HepG2 (cell line): Measurements from ENCODE around the gene ZNF30. TPM values are rescaled to one million over a fixed set of nuclear protein-coding genes. Genes with fewer than 3 reads are reported as not detected.

Source experiments
- ATAC-seq: fragments of 200-7000 bp; cut with Tn5 transposase; 3 replicates; pipeline ENCODE4 v1.9.1; 2020; ENCODE audit warnings: mild to moderate bottlenecking, moderate library complexity
- BruUV-seq: library from RNA; stranded (reverse); fragments of 400-500 nt; replicated peaks from 2 replicates; lab custom pipeline; 2021; lab: Mats Ljungman, UMichigan
- CTCF ChIA-PET: fragments of 300-600 bp; formaldehyde crosslinking; extraction: SDS; loops from one replicate; lab custom pipeline; 2021; ENCODE audit warnings: low total read pairs, inconsistent platforms, low intra/inter-chr PET ratio; lab: Yijun Ruan, JAX
- POLR2A ChIA-PET: fragments of 350-600 bp; sonication (Branson Sonifier 250); formaldehyde crosslinking; loops from one replicate; lab custom pipeline; 2020; ENCODE audit warnings: antibody characterized with exemption, inconsistent platforms; lab: Yijun Ruan, JAX
- DNase-seq: peaks from one replicate; pipeline ENCODE4 v3.0.0-alpha.2; 2015; ENCODE audit warnings: low spot score
- FAIRE-seq: peaks from 3 replicates; lab custom pipeline; 2011; peaks lifted over from hg19 to GRCh38; lab: Jason Lieb, UNC
- H2AFZ ChIP-seq: one replicate; pipeline ENCODE4 v1.6.1; 2011; ENCODE audit warnings: low read length, inconsistent platforms
- H3K27ac ChIP-seq: fragments of 300-600 bp; 3 replicates; pipeline ENCODE4 v1.8.0; 2011; ENCODE audit warnings: mixed run types, mild to moderate bottlenecking, mixed read lengths, low read length, inconsistent platforms; ENCODE audit not compliant: insufficient read depth; ENCODE audit errors: extremely low read length
- H3K27me3 ChIP-seq, 2 experiments: fragments of 200-600 bp in 1 of 2; 2 replicates in 1 of 2; 3 replicates in 1 of 2; pipeline versions ENCODE4 v1.6.0 to v1.8.0; 2011; ENCODE audit warnings: low read length in 2 of 2, mild to moderate bottlenecking in 2 of 2, moderate library complexity in 2 of 2, inconsistent platforms in 1 of 2; ENCODE audit not compliant: insufficient read depth in 2 of 2, control insufficient read depth in 1 of 2
- H3K36me3 ChIP-seq, 2 experiments: fragments of 200-600 bp in 1 of 2; replicated peaks in 1 of 2; 2 replicates in 1 of 2; 3 replicates in 1 of 2; pipeline versions ENCODE4 v1.5.1 to v1.8.0; 2011; ENCODE audit warnings: low read length in 2 of 2, inconsistent platforms in 1 of 2; ENCODE audit not compliant: insufficient read depth in 2 of 2, control insufficient read depth in 1 of 2
- H3K4me1 ChIP-seq: 2 replicates; pipeline ENCODE4 v1.5.1; 2012; ENCODE audit warnings: low read length, inconsistent platforms; ENCODE audit not compliant: insufficient read depth
- H3K4me2 ChIP-seq: 2 replicates; pipeline ENCODE4 v1.6.0; 2011; ENCODE audit warnings: low read depth, low read length, inconsistent platforms
- H3K4me3 ChIP-seq, 3 experiments: fragments of 200-600 bp in 1 of 3; sonication (generic), shearing (Covaris generic) in 1 of 3; replicated peaks in 1 of 3; 2 replicates each; pipeline ENCODE4 v1.5.1; 2011 to 2016; ENCODE audit warnings: low read length in 3 of 3, inconsistent platforms in 2 of 3, low read depth in 2 of 3, mild to moderate bottlenecking in 2 of 3, control low read depth in 1 of 3, mixed read lengths in 1 of 3; ENCODE audit not compliant: insufficient read depth in 1 of 3
- H3K79me2 ChIP-seq: one replicate; pipeline ENCODE4 v1.6.1; 2011; ENCODE audit warnings: low read length, inconsistent platforms; ENCODE audit not compliant: insufficient read depth
- H3K9ac ChIP-seq: 2 replicates; pipeline ENCODE4 v1.6.0; 2011; ENCODE audit warnings: mild to moderate bottlenecking, low read depth, low read length, inconsistent platforms; ENCODE audit not compliant: insufficient read depth
- H3K9me3 ChIP-seq: 2 replicates; pipeline ENCODE4 v1.5.1; 2012; ENCODE audit warnings: mild to moderate bottlenecking, low read length
- H4K20me1 ChIP-seq: 2 replicates; pipeline ENCODE4 v1.6.0; 2011; ENCODE audit warnings: inconsistent platforms, mild to moderate bottlenecking, low read length, moderate library complexity; ENCODE audit not compliant: insufficient read depth
- ARNT ChIP-seq: fragments of 450-650 bp; IDR thresholded peaks from 2 replicates; pipeline ENCODE4 v1.6.1; 2017
- ATM ChIP-seq: fragments of 450-650 bp; IDR thresholded peaks from 2 replicates; pipeline ENCODE4 v1.7.1; 2017; ENCODE audit warnings: mild to moderate bottlenecking, borderline replicate concordance
- CTCF ChIP-seq: sonication (generic); formaldehyde crosslinking; IDR thresholded peaks from 2 replicates; pipeline ENCODE4 v1.5.0; 2020; ENCODE audit warnings: mild to moderate bottlenecking, missing genetic modification reagents, moderate library complexity
- KDM3A ChIP-seq: IDR thresholded peaks from 2 replicates; pipeline ENCODE4 v1.6.1; 2018; ENCODE audit warnings: low read depth, missing compliant biosample characterization
- SAFB2 ChIP-seq: sonication (generic); formaldehyde crosslinking; IDR thresholded peaks from 2 replicates; pipeline ENCODE4 v1.5.1; 2020; ENCODE audit warnings: missing genetic modification reagents, low read depth, mild to moderate bottlenecking, borderline replicate concordance
- SOX5 ChIP-seq: IDR thresholded peaks from 2 replicates; pipeline ENCODE4 v1.6.1; 2016; ENCODE audit warnings: borderline replicate concordance
- TAF1 ChIP-seq: sonication (generic); formaldehyde crosslinking; IDR thresholded peaks from 2 replicates; pipeline ENCODE4 v1.4.0; 2020; ENCODE audit warnings: missing genetic modification reagents
- ZBTB14 ChIP-seq: sonication (generic); formaldehyde crosslinking; IDR thresholded peaks from 2 replicates; pipeline ENCODE4 v1.4.0; 2020; ENCODE audit warnings: missing genetic modification reagents
- ZMAT3 ChIP-seq: sonication (generic); formaldehyde crosslinking; conservative IDR thresholded peaks from 2 replicates; pipeline ENCODE4 v1.7.0; 2021; ENCODE audit warnings: missing genetic modification reagents
- ZNF317 ChIP-seq: sonication (generic); formaldehyde crosslinking; IDR thresholded peaks from 2 replicates; pipeline ENCODE4 v1.5.0; 2020; ENCODE audit warnings: mild to moderate bottlenecking, missing genetic modification reagents
- WGBS: methylation state at CpG from one replicate; pipeline ENCODE4 v1.1.6; 2017; ENCODE audit warnings: low lambda C conversion rate; 5-methylcytosine and 5-hydroxymethylcytosine counted together
- in situ Hi-C: cut with HindIII; loops from 2 replicates; pipeline ENCODE4 v1.10.0; 2017; ENCODE audit warnings: low pct_unique_long_range_greater_than_20kb; ENCODE audit not compliant: extremely low pct_ligation_motif_present
- intact Hi-C: fragments of 100-400 bp; cut with micrococcal nuclease; formaldehyde crosslinking; loops from one replicate; pipeline ENCODE4 v1.10.0; 2022; ENCODE audit not compliant: unreplicated experiment
- polyA plus RNA-seq, 8 experiments: library from polyadenylated mRNA; depleted of rRNA in 3 of 8; stranded (reverse) in 7 of 8; unstranded in 1 of 8; fragments of >200 nt; fragmentation: Illumina TruSeq in 4 of 8; extraction: Trizol in 4 of 8; gene quantifications; 2 replicates each; pipeline versions ENCODE4 v1.2.1 to v1.2.3, GENCODE V29; 2011 to 2016; ENCODE audit warnings: low read depth in 4 of 8, missing spikeins in 1 of 8, mixed read lengths in 1 of 8; ENCODE audit not compliant: insufficient read depth in 1 of 8
- total RNA-seq, 5 experiments: library from RNA; depleted of rRNA; stranded (reverse); fragments of >200 nt; fragmentation: Illumina TruSeq; extraction: Trizol; gene quantifications; 2 replicates each; pipeline ENCODE4 v1.2.3, GENCODE V29; 2016; ENCODE audit warnings: low read depth in 1 of 5

Gene ZNF30
- total and polyA plus RNA-seq, 2 of the 13 experiments (the other 11 are each of a cell fraction or from before 2014, with no cell fraction given) = 2.3 to 4.4 TPM

- FAIRE-seq (no peak), ATAC-seq (no peak)
- 27% methylated on average over 3 of the region's 3 CpGs for WGBS
- Histone ChIP-seq H3K36me3 (no peaks in the 10 kb centered on the region), H4K20me1 (no peaks in the 10 kb centered on the region), H3K4me2 (no peak overlapping the region), H3K79me2 (no peaks in the 10 kb centered on the region), H3K9me3 (no peaks in the 10 kb centered on the region), H3K27me3 (peaks cover 0 to 3% of the 10 kb centered on the region in 2 experiments; a peak in 2 of 5 replicates)
- POLR2A ChIA-PET = no interaction called here
- peak; percentile 89 for TF ChIP-seq ZNF317 (CRISPR knock-in tag)
- TF ChIP-seq KDM3A (CRISPR knock-in tag) = no peak
- no peak for TF ChIP-seq SAFB2 (CRISPR knock-in tag)
- TF ChIP-seq, all 625 proteins: peak for 1
- intact Hi-C loops (no loop called here), in situ Hi-C loops (no loop called here)
- no TSS peak for BruUV-seq
- CTCF ChIA-PET = no interaction called here
- no peak for DNase-seq
- Histone ChIP-seq H3K4me1 (peaks cover 21% of the 10 kb centered on the region), H3K27ac (no peak overlapping the region), H3K9ac (no peak overlapping the region), H2AFZ (no peak overlapping the region), H3K4me3 (no peak overlapping the region)
These were observed 57.6 kb downstream of the ZNF30 start for GRCh38 chr19:34984287-34984686.

GRCh38 chr19:34985249-34986022 lies 58.7 kb downstream of the ZNF30 start:
- Histone ChIP-seq H3K27ac (no peak overlapping the region), H3K9ac (no peak overlapping the region), H2AFZ (no peak overlapping the region), H3K36me3 (no peaks in the 10 kb centered on the region), H3K9me3 (no peaks in the 10 kb centered on the region), H3K4me1 (peaks cover 19% of the 10 kb centered on the region), H3K4me2 (peak overlapping the region; percentile 51; the same call in 1 of the 2 replicates), H3K4me3 (peak overlapping the region in 1 of 3 experiments; percentile 43; a peak in 1 of 6 replicates), H4K20me1 (no peaks in the 10 kb centered on the region), H3K79me2 (no peaks in the 10 kb centered on the region), H3K27me3 (peaks cover 0 to 5% of the 10 kb centered on the region in 2 experiments; a peak in 2 of 5 replicates)
- ATAC-seq = peak; percentile 69
- TF ChIP-seq CTCF (CRISPR knock-in tag) (peak; percentile 13; the same call in 1 of the 2 replicates), ZMAT3 (no peak), ZBTB14 (CRISPR knock-in tag) (no peak), ARNT (no peak), ATM (no peak), TAF1 (CRISPR knock-in tag) (no peak), SOX5 (CRISPR knock-in tag) (no peak)
- in situ Hi-C loops (no loop called here), intact Hi-C loops (no loop called here)
- ChIA-PET CTCF (no interaction called here), POLR2A (interaction anchor here (1.5 kb wide), 1 partner anchor 21 kb away, joined by 4 read pairs; no protein-coding TSS in a partner anchor)
- FAIRE-seq = peak; percentile 56
- no TSS peak for BruUV-seq
- DNase-seq = no peak
- WGBS = 9% methylated on average over 7 of the region's 7 CpGs
